ENCODE results near the gene KIAA1671.

Gene KIAA1671

GRCh38 chr22:25021976-25022711 is 69.6 kb downstream of the KIAA1671 start:
- no peak overlapping the region for H3K27ac ChIP-seq (ENCODE audit: low read length)
- H3K9me3 ChIP-seq (ENCODE audit: insufficient read depth, low read depth, low read length) = no peaks in the 10 kb centered on the region
- peaks cover 3% of the 10 kb centered on the region; the same call in 1 of the 2 replicates for H3K4me1 ChIP-seq (ENCODE audit: insufficient read depth, low read length)
- H3K36me3 ChIP-seq (ENCODE audit: insufficient read depth, low read depth, low read length) = no peaks in the 10 kb centered on the region
- H3K4me3 ChIP-seq (ENCODE audit: low read length) = no peak overlapping the region
- no peaks in the 10 kb centered on the region for H3K27me3 ChIP-seq (ENCODE audit: insufficient read depth, low read length)
- no peak overlapping the region for H3K9ac ChIP-seq (ENCODE audit: low read depth, low read length)

DNA sequence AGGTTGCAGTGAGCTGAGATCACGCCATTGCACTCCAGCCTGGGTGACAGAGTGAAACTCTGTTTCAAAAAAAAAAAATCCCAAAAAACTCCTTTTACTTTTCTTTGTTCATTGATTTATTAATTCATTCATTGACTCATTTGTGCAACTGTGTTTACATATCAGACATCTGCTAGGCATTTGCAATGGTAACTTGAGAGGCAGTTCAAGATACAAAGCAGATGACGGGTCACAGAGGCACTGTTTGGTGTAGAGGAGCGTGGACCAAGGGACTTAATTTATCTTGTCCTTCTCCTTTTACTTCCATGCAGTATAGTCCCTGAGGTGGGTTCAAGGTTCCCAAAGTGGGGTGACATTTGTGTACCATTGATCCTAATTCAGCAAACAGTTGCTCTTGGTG is 71.4 kb downstream of the KIAA1671 start:
- H3K27me3 ChIP-seq (ENCODE audit: insufficient read depth, low read length) = no peaks in the 10 kb centered on the region
- no peak overlapping the region for H3K9ac ChIP-seq (ENCODE audit: low read depth, low read length)
- no peak overlapping the region for H3K4me3 ChIP-seq (ENCODE audit: low read length)
- H3K27ac ChIP-seq (ENCODE audit: low read length) = no peak overlapping the region
- H3K9me3 ChIP-seq (ENCODE audit: insufficient read depth, low read depth, low read length) = no peaks in the 10 kb centered on the region
- no peaks in the 10 kb centered on the region for H3K36me3 ChIP-seq (ENCODE audit: insufficient read depth, low read depth, low read length)
- peaks cover 3% of the 10 kb centered on the region; the same call in 1 of the 2 replicates for H3K4me1 ChIP-seq (ENCODE audit: insufficient read depth, low read length)

DNA sequence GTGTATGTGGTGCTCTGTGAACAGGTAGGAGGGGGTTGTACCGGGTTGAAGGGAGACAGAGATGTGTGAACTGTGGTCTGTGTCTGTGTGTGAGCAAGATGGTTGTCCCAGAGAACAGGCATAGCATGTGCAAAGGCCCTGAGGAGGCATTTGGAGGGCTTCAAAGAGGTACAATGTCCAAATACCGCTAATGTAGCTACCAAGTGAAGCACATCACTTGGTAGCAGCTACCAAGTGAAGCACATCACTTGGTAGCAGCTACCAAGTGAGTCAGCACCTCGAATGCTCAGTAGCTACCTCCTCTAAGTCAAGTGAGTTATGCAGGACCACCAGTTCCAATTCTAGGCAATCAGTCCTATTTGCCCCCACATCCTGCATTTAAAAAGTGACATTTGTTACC is 72.4 kb downstream of the KIAA1671 start:
- H3K27me3 ChIP-seq (ENCODE audit: insufficient read depth, low read length) = no peaks in the 10 kb centered on the region
- no peak overlapping the region for H3K4me3 ChIP-seq (ENCODE audit: low read length)
- H3K4me1 ChIP-seq (ENCODE audit: insufficient read depth, low read length) = peaks cover 3% of the 10 kb centered on the region; the same call in 1 of the 2 replicates
- H3K36me3 ChIP-seq (ENCODE audit: insufficient read depth, low read depth, low read length) = no peaks in the 10 kb centered on the region; the same call in 1 of the 2 replicates
- no peaks in the 10 kb centered on the region for H3K9me3 ChIP-seq (ENCODE audit: insufficient read depth, low read depth, low read length)
- H3K9ac ChIP-seq (ENCODE audit: low read depth, low read length) = no peak overlapping the region
- no peak overlapping the region for H3K27ac ChIP-seq (ENCODE audit: low read length)

GRCh38 chr22:25025491-25026400 is 73.2 kb downstream of the KIAA1671 start:
- Histone ChIP-seq H3K27ac (ENCODE audit: low read length) (no peak overlapping the region), H3K9ac (ENCODE audit: low read depth, low read length) (no peak overlapping the region)

GRCh38 chr22:25027043-25027906 is 74.8 kb downstream of the KIAA1671 start:
- H3K27me3 ChIP-seq (ENCODE audit: insufficient read depth, low read length) = no peaks in the 10 kb centered on the region
- no peak overlapping the region for H3K27ac ChIP-seq (ENCODE audit: low read length)
- peaks cover 4% of the 10 kb centered on the region; the same call in 1 of the 2 replicates for H3K36me3 ChIP-seq (ENCODE audit: insufficient read depth, low read depth, low read length)
- H3K9me3 ChIP-seq (ENCODE audit: insufficient read depth, low read depth, low read length) = no peaks in the 10 kb centered on the region
- H3K4me1 ChIP-seq (ENCODE audit: insufficient read depth, low read length) = peaks cover 3% of the 10 kb centered on the region; the same call in 1 of the 2 replicates
- H3K4me3 ChIP-seq (ENCODE audit: low read length) = no peak overlapping the region
- H3K9ac ChIP-seq (ENCODE audit: low read depth, low read length) = no peak overlapping the region

More at GRCh38 chr22:25025491-25026400, 73.2 kb downstream of the KIAA1671 start:
- Histone ChIP-seq H3K4me1 (ENCODE audit: insufficient read depth, low read length) (peaks cover 3% of the 10 kb centered on the region; the same call in 1 of the 2 replicates), H3K36me3 (ENCODE audit: insufficient read depth, low read depth, low read length) (peaks cover 4% of the 10 kb centered on the region; the same call in 1 of the 2 replicates), H3K27me3 (ENCODE audit: insufficient read depth, low read length) (no peaks in the 10 kb centered on the region), H3K4me3 (ENCODE audit: low read length) (no peak overlapping the region), H3K9me3 (ENCODE audit: insufficient read depth, low read depth, low read length) (no peaks in the 10 kb centered on the region)

DNA sequence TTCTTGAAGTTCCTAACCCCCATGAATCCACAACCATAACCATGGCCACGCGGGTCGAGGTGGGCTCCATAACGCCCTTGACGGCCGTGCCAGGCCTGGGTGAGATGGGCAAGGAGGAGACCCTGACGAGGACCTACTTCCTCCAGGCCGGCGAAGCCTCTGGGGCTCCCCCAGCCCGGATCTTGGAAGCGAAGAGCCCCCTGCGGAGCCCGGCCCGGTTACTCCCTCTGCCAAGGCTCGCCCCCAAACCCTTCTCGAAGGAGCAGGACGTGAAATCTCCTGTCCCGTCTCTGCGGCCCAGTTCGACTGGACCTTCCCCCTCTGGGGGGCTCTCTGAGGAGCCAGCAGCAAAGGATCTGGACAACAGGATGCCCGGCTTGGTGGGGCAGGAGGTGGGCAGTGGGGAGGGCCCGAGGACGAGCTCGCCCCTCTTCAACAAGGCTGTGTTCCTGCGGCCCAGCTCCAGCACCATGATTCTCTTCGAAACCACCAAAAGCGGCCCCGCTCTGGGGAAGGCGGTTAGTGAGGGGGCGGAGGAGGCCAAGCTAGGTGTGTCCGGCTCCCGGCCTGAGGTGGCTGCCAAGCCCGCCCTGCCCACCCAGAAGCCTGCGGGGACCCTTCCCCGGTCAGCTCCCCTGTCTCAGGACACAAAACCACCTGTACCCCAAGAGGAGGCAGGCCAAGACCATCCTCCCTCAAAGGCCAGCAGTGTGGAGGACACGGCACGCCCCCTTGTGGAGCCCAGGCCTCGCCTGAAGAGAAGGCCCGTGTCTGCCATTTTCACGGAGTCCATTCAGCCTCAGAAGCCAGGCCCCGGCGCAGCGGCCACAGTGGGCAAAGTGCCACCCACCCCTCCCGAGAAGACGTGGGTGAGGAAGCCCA is 75.7 kb downstream of the KIAA1671 start:
- no peak overlapping the region for H3K27ac ChIP-seq (ENCODE audit: low read length)
- peaks cover 3% of the 10 kb centered on the region; the same call in 1 of the 2 replicates for H3K4me1 ChIP-seq (ENCODE audit: insufficient read depth, low read length)
- no peaks in the 10 kb centered on the region for H3K27me3 ChIP-seq (ENCODE audit: insufficient read depth, low read length)
- H3K36me3 ChIP-seq (ENCODE audit: insufficient read depth, low read depth, low read length) = peaks cover 4% of the 10 kb centered on the region; the same call in 1 of the 2 replicates
- H3K4me3 ChIP-seq (ENCODE audit: low read length) = no peak overlapping the region
- H3K9ac ChIP-seq (ENCODE audit: low read depth, low read length) = no peak overlapping the region
- no peaks in the 10 kb centered on the region for H3K9me3 ChIP-seq (ENCODE audit: insufficient read depth, low read depth, low read length)

- no peak overlapping the region for H3K9ac ChIP-seq (ENCODE audit: low read depth, low read length)
- no peaks in the 10 kb centered on the region for H3K27me3 ChIP-seq (ENCODE audit: insufficient read depth, low read length)
- peaks cover 4% of the 10 kb centered on the region; the same call in 1 of the 2 replicates for H3K36me3 ChIP-seq (ENCODE audit: insufficient read depth, low read depth, low read length)
- no peak overlapping the region for H3K4me3 ChIP-seq (ENCODE audit: low read length)
- no peak overlapping the region for H3K27ac ChIP-seq (ENCODE audit: low read length)
- no peaks in the 10 kb centered on the region for H3K9me3 ChIP-seq (ENCODE audit: insufficient read depth, low read depth, low read length)
- H3K4me1 ChIP-seq (ENCODE audit: insufficient read depth, low read length) = peaks cover 3% of the 10 kb centered on the region; the same call in 1 of the 2 replicates
These were observed 76.3 kb downstream of the KIAA1671 start for GRCh38 chr22:25028841-25029141.

GRCh38 chr22:25029181-25029580 is 76.7 kb downstream of the KIAA1671 start:
- Histone ChIP-seq H3K4me1 (ENCODE audit: insufficient read depth, low read length) (peaks cover 3% of the 10 kb centered on the region; the same call in 1 of the 2 replicates), H3K9me3 (ENCODE audit: insufficient read depth, low read depth, low read length) (no peaks in the 10 kb centered on the region), H3K4me3 (ENCODE audit: low read length) (no peak overlapping the region), H3K36me3 (ENCODE audit: insufficient read depth, low read depth, low read length) (peaks cover 4% of the 10 kb centered on the region; the same call in 1 of the 2 replicates), H3K27ac (ENCODE audit: low read length) (no peak overlapping the region), H3K9ac (ENCODE audit: low read depth, low read length) (no peak overlapping the region), H3K27me3 (ENCODE audit: insufficient read depth, low read length) (no peaks in the 10 kb centered on the region)

DNA sequence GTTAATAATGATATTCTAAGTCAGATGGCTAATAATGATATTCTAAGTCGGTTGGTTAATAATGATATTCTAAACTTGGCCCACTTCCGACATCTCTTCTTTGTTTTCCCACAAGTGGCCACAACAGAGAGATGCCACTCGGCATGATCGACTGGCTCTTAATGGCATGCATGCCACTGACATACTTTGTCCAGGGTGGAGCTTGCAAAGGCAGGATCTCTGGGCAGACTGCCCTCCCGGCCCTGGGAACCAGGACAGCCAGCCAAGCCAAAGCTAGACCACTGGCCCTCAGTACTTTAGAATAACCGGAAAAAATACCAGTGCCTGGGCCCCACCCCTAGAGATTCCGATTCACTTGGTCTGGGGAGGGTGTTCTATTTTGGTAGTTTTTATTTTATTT is 78.1 kb downstream of the KIAA1671 start:
- Histone ChIP-seq H3K36me3 (ENCODE audit: insufficient read depth, low read depth, low read length) (peaks cover 4% of the 10 kb centered on the region; the same call in 1 of the 2 replicates), H3K4me1 (ENCODE audit: insufficient read depth, low read length) (peaks cover 3% of the 10 kb centered on the region; the same call in 1 of the 2 replicates), H3K27ac (ENCODE audit: low read length) (no peak overlapping the region), H3K4me3 (ENCODE audit: low read length) (no peak overlapping the region), H3K27me3 (ENCODE audit: insufficient read depth, low read length) (no peaks in the 10 kb centered on the region), H3K9me3 (ENCODE audit: insufficient read depth, low read depth, low read length) (no peaks in the 10 kb centered on the region), H3K9ac (ENCODE audit: low read depth, low read length) (no peak overlapping the region)

DNA sequence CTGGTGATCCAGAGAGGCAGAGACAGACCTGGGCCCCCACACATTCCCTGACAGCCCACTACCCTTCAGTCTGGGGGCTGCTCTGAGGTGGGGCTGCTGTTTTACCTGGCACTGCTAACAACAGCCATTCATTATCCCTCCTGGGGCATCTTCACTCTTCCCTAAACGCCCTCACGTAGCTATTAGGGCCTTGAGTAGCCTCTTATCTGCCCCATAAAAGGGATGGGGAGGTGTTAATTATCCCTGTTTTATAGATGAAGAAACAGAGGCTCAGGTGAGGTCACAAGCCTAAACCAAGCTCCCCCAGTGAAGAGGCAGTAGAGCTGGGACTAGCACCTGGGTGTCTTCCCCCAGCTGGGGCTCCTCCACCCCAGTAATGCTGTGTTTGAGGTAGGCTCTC is 79.5 kb downstream of the KIAA1671 start:
- Histone ChIP-seq H3K36me3 (ENCODE audit: insufficient read depth, low read depth, low read length) (peaks cover 4% of the 10 kb centered on the region; the same call in 1 of the 2 replicates), H3K4me1 (ENCODE audit: insufficient read depth, low read length) (no peaks in the 10 kb centered on the region), H3K27me3 (ENCODE audit: insufficient read depth, low read length) (no peaks in the 10 kb centered on the region), H3K27ac (ENCODE audit: low read length) (no peak overlapping the region), H3K4me3 (ENCODE audit: low read length) (no peak overlapping the region), H3K9ac (ENCODE audit: low read depth, low read length) (no peak overlapping the region), H3K9me3 (ENCODE audit: insufficient read depth, low read depth, low read length) (no peaks in the 10 kb centered on the region)
